GM18907 (cell line): ENCODE results near the gene TEX19.
"Not testable (repeated sequence)": the region's sequence is repeated elsewhere in the genome, so short reads cannot be mapped to it uniquely, and the experiment has no call there.

Experiments
- ATAC-seq: cut with Tn5 transposase; IDR thresholded peaks from one replicate; pipeline ENCODE4 v1.9.1; 2021; ENCODE audit warnings: mild to moderate bottlenecking, moderate library complexity; ENCODE audit not compliant: unreplicated experiment

Gene TEX19

DNA sequence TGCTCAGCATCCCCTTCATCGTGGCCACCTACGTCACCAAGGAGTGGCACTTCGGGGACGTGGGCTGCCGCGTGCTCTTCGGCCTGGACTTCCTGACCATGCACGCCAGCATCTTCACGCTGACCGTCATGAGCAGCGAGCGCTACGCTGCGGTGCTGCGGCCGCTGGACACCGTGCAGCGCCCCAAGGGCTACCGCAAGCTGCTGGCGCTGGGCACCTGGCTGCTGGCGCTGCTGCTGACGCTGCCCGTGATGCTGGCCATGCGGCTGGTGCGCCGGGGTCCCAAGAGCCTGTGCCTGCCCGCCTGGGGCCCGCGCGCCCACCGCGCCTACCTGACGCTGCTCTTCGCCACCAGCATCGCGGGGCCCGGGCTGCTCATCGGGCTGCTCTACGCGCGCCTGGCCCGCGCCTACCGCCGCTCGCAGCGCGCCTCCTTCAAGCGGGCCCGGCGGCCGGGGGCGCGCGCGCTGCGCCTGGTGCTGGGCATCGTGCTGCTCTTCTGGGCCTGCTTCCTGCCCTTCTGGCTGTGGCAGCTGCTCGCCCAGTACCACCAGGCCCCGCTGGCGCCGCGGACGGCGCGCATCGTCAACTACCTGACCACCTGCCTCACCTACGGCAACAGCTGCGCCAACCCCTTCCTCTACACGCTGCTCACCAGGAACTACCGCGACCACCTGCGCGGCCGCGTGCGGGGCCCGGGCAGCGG is 15.7 kb downstream of the TEX19 start:
- ATAC-seq: no peak

DNA sequence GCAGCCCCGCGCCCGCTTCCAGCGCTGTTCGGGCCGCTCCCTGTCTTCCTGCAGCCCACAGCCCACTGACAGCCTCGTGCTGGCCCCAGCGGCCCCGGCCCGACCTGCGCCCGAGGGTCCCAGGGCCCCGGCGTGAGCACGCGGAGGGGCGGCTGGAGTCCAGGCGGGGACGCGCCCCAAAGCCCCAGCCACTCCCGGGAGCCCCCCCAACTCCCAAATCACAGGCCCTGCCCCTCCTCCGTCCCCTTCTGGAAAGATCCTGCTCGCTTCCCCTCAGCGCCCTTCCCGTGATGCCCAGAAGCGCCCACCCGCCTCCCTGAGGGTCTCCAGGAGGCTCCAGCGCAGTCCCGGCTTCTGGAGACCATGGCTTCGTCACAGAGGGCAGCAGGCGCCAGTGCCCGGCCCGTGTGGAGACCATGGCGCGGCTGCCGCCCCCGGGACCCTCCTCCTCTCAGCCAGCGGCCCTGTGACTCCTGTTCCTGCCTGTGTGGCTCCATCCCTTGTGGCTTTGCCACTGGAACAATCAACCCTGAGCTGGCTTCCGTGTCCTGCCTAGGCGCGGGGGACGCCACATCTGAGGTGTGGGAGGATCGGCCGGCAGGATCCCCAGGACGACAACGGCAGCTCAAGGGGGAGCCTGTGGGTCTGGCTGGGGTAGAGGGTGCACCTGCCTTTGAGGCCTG is 16.5 kb downstream of the TEX19 start:
- no peak for ATAC-seq

DNA sequence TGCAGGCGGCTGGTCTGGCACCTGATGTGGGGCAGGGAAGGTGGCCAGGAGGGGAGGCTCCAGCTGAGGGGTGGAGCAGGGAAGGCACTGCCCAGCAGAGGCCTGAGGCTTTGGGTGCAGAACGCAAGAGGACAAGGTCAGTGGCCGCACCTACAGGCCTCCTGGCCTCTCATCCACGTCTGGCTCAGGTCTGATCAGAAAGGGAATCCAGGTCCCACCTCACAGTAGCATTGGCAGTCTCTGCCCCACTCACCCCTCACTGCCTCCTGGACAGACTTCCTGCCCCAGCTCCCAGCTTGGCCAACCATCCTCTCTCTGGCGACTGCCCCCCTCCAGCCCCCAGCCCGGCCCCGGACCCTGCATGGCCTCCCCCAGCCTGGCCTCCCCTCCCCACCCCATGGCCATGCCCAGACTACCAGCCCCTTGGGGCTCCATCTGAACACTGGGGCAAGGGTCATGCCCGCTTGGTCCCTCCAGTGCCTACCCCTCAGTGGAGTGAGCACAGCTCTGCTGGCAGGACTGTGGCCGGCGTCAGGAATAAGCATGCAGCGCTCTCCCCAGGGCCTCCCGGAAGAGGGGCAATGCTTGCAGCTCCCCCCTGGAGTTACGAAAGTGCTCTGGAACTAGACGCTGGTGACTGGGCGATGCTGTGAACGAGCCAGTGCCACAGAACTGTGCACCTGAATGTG is 17.1 kb downstream of the TEX19 start:
- ATAC-seq: no peak

DNA sequence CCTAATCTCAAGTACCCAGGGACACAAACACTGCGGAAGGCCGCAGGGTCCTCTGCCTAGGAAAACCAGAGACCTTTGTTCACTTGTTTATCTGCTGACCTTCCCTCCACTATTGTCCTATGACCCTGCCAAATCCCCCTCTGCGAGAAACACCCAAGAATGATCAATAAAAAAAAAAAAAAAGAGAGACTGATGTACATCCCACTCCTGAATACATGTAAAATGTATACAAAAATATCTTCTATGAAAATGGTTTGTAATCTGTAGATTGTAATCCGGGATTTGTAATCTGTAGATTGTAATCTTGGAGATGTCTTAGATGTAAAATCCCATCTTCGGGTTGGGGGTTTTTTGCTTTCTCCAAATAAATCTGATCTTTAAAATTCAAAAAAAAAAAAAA is 18.2 kb downstream of the TEX19 start:
- ATAC-seq: not testable (repeated sequence)

DNA sequence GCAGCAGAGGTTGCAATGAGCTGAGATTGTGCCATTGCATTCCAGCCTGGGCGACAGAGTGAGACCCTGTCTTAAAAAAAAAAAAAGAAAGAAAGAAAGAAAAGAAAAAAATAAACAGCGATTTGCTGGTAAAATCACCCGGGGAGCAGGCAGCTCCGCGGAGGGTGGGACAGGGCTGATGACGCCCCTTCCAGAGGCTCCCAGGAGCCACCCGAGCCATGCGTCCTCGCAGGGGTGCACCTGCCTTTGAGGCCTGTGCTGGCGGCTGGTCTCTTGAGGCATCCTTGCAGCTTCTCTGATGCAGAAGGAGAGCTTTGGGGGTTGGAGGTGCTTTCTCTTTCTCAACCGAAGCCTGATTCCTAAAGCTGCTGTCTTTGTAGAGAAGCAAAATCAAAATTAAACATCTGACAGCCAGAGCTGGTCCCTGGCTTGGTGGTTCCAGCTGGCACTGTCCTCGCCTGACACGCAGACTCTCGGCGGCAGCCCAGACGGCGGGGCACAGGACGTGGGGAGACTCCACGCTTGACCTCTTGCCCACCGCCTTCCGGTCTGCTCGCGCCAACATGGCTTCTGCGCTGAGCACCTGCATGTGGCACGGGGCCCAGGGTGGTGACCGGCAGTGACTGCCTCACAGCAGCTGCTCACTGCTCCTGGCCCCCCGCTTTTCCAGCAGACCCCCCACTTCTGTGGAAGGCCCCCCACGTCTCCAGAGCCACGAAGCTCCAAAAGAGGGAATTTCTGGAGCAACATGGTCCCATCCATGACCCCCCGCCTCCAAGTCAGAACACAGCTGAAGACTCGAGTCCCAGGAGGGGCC is 19.1 kb downstream of the TEX19 start:
- ATAC-seq: no peak

DNA sequence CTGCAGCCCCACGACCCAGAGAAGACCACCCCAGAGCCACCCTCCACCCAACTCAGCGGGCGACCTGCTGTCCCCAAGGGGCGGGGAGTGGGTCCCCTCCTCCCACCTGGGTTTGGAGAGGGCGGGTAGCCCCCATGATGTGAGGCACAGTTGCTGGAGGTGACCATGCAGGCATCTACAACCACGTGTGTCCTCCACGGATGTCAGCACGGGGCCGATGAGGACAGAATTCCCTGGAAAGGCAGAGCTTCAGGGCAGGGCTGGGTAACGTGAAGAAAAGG is 19.6 kb downstream of the TEX19 start:
- ATAC-seq: no peak

DNA sequence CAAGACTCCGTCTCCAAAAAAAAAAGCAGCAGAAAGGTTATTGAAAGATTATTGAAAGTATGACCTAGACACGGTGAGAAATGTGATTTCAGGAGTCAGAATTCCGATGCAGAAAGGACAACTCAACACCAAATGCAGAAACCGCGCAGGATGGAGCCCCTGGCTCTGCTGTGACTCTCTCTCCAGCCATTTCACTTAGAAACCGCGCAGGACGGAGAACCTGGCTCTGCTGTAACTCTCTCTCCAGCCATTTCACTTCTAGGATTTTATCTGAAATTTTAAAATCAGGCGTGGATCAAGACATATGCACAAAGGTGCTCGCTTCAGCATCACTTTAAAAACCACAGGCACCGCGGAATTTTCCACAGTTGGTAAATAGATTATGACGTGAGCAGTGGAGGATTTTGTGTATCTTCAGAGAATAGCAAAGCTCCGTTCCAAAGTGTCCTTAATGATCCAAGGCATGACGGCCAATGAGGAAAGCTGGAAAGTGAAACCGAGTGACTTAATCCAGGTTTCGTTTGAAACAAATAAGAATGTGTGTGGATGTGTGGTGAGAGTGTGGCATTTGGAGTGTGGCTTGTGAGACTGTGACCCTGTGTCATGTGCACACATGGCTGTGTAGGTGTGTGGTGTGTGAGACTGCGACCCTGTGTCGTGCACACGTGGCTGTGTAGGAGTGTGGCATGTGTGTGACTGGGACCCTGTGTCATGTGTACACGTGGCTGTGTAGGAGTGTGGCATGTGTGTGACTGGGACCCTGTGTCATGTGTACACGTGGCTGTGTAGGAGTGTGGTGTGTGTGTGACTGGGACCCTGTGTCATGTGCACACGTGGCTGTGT is 22.0 kb downstream of the TEX19 start:
- no peak for ATAC-seq

DNA sequence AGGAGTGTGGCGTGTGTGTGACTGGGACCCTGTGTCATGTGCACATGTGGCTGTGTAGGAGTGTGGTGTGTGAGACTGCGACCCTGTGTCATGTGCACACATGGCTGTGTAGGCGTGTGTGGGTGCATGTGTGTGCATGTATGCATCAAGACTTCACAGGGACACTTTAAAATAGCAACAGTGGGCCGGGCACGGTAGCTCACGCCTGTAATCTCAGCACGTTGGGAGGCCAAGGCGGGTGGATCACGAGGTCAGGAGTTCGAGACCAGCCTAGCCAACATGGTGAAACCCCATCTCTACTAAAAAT is 22.6 kb downstream of the TEX19 start:
- ATAC-seq: not testable (repeated sequence)

DNA sequence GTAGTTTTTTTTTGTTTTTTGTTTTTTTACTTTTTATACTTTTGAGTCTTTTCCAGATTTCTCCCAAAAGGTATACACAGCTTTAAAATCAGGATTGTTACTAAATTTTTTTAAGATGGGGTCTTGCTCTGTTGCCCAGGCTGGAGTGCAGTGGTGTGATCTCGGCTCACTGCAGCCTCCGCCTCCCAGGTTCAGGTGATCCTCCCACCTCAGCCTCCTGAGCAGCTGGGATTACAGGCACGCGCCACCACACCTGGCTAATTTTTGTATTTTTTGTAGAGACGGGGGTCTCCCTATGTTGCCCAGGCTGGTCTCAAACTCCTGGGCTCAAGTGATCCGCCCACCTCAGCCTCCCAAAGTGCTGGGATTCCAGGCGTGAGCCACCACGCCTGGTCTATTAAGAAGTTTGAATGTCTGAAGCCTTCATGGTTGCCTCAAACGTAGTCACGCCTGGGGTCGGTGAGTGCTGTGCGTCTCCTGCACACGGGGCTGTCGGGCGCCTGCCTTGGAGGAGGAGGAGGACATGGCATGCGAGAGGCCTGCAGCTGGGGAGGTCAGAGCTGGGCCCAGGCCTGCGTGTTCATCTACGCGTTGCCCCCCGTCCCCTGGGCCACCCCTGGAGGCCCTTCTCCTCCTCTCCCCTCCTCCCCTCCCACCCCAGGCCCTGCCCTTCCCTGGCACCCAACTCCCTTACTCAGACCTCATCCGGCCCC is 23.3 kb downstream of the TEX19 start:
- not testable (repeated sequence) for ATAC-seq

DNA sequence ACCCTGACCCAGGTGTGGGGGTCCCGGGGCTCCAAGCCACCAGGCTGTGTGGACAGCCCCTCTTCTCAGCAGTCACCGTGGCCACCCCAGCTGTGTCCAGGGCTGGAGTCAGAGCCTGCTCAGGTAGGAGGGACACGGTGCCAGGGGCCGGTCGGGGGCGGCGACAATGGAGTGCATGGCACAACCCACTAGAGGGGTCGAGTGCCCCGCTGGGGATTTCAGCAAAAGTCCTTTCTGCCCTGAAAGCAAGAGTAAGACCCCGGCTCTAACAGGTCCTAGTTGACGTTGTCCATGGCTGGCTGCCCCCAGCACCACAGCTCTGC is 23.8 kb downstream of the TEX19 start:
- ATAC-seq: no peak

DNA sequence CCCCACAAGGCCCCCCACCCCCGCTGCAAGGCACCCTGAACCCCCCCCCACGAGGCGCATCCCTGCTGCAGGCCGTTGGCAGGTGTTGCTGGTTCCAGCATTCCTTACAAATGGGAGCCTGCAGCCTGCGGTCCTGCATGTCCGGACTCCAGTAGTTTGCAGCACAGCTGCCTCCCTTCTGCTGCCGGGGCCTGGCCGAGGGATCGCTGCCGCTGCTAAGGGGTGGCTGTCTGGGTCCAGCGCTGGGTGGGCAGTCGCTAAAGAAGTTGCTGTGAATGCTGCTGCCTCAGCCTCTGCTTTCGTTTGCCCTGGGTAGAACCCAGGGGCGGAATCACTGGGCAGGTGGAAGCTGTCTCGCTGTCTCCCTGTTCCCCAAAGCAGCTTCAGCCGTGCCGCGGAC is 24.4 kb downstream of the TEX19 start:
- no peak for ATAC-seq

DNA sequence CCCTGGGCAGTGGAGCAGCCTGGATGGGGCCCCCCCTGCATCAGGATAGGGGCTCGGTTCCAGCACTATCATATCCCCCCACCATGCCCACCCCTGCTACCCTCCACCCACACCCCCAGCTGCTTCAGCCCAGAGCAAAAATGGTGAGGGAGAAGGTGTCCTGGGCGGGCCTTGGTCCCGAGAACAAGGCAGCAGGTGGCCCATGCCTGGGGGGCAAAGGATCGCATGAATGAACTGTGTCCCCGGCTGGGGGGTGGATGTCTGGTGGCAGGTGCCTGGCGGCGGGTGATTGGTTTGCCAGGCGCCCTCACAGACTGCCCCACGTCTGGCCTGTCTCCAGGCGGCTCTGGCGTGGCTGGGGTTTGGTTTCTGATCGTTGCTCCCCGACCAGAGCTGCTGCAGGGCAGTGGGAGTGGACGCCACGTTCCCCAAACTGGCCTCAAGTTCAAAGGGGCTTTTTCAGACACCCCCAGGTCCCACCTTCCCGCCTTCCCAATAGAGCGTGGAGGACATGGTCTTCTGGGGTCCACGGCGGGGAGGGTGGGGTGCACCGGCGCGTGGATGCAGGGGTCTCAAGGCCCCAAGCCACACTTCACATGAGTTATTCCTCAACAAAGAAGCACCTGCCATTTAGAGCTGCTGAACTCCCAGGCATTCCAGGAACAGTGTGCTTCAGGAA is 25.1 kb downstream of the TEX19 start:
- no peak for ATAC-seq

DNA sequence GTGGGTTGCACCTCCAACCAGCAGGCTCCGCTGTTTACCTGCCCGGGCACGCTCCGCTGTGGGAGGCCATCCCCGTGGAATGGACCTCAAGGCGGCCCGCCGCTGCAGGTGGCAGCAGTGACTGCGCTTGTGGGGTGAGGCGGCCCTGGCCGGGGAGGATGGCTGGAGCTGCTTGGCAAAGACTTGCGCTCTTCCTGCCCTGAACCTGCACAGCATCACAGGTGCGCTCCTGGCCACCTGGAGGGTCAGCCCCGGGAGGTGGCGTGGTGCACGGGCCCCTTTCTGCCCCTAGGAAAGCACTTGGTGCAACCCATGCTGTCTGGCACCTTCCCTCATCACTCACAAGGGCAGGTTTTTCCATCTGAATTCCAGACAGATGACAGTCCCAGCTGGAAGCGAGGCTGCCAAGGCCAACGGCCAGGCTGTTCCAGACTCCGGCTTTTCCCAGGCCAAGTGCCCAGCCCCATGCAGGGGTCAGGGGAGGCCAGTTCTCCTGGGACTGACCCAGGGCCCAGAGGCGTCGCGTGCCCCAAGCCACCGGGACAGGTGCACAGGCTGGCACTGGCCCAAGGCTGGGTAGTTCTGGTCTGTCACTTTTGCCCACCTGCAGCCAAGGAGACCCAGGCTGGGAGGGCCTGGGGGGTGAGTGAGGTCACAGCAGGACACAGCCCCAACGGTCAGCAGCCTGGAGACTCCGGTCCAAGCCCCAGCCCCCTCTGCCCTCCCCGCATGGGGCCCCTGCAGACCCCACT is 25.9 kb downstream of the TEX19 start:
- no peak for ATAC-seq

DNA sequence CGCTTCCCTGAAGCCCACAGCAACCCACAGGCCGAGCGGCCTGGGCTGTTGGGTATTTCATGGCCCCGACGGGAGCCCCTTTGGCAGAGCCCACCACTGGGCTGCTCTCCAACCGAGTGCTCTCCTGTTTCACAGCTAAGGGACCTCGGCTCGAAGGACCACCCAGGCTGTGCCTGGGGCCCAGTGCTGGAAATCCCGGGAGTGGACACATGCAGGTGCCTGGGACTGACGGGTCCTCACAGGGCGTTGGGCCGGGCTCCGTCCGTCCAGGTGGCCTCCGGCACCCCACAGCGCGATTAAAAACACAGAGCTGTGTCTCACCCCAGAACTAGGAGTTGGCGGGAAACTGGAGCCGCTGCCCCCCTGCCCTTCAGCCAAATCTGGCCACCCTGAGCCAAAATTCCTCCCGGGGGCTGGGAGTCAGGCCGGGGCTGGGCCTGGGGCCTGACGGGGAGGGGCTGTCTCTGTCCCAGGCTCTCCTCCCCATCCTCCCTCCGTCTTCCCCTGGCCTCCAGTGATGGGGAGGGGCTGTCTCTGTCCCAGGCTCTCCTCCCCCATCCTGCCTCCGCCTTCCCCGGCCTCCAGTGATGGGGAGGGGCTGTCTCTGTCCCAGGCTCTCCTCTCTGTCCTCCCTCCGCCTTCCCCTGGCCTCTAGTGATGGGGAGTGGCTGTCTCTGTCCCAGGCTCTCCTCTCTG is 26.7 kb downstream of the TEX19 start:
- no peak for ATAC-seq

DNA sequence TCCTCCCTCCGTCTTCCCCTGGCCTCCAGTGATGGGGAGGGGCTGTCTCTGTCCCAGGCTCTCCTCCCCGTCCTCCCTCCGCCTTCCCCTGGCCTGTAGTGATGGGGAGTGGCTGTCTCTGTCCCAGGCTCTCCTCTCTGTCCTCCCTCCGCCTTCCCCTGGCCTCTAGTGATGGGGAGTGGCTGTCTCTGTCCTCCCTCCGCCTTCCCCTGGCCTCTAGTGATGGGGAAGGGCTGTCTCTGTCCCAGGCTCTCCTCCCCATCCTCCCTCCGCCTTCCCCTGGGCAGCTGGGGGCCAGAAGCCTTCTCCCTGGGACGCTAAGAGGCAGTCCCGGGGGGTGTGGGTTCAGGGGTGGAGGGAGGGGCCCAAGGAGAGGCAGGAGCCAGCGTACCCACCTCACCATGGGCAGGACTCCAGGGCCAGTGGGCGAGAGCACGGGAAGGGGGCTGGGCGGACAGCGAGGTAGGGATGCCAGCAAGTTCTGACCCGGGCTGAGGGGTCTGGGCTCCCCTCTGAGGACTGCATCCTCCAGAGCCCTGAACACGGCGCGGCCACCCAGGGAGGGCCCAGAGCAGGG is 27.3 kb downstream of the TEX19 start:
- ATAC-seq: no peak

DNA sequence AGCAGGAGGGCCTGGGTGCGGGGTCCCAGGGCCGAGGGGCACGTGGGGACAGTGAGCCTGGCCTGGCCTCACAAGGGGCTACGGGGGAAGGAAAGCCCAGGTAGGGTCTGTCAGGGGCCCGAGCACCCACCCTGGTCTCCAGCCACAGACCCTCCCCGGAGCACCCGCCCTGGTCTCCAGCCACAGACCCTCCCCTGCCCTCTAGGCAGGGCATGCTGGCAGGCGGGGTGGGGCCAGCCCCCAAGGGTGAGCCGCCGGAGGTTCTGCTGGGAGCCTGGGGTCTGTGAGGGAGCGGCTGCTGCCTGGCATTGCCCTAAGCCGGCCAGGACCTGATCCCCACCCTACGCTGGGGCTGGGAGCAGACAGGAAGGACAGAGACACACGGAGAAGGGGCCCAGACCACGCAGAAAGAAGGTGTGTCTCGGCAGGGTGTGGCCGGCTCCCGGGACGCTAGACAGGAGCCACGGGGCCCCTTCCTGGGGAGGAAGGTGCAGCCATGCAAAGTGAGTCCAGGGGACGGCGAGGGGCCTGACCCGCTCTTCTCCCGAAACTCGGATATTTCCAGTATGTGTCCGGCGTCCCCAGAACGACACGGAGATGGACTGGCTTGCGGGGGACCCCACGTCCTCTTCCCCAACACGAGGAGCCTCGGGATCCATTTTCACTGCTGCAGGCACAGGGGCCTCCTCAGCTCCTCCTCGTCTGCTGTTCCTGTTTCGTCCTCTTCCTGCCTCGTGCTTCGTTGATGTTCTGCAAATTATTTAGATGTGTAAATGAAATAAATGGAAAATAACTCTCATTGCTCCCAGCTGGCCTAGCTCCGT is 28.0 kb downstream of the TEX19 start:
- ATAC-seq: no peak

DNA sequence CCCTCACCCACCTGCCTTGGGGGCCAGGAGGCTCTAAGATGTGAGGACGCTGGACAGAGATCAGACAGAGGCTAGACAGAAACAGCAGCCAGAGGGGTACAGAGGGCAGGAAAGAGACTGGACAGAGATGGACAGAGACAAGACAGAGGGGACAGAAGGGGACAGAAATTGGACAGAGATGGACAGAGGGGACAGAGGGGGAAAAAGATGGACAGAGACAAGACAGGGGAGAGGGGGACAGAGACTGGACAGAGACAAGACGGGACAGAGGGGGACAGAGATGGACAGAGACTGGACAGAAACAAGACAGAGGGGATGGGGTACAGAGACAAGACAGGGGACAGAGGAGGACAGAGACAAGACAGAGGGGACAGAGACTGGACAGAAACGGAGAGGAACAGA is 28.7 kb downstream of the TEX19 start:
- ATAC-seq: no peak
